Kidney epithelial cell (primary cell): Measurements from ENCODE around the gene NTRK3. TPM values are rescaled to one million over a fixed set of nuclear protein-coding genes. Genes with fewer than 3 reads are reported as not detected.

Experiments used
- DNase-seq: peaks from one replicate; pipeline ENCODE4 v3.0.0-alpha.2; 2010; ENCODE audit warnings: low read depth
- H3K27me3 ChIP-seq: 2 replicates; pipeline ENCODE4 v1.6.0; 2011; ENCODE audit warnings: low read length; ENCODE audit not compliant: control insufficient read depth, insufficient read depth
- H3K36me3 ChIP-seq: 2 replicates; pipeline ENCODE4 v1.5.1; 2011; ENCODE audit warnings: low read length; ENCODE audit not compliant: control insufficient read depth, insufficient read depth
- H3K4me3 ChIP-seq: 2 replicates; pipeline ENCODE4 v1.5.1; 2011; ENCODE audit warnings: low read depth, mild to moderate bottlenecking, control low read depth, low read length
- total RNA-seq: library from RNA; depleted of rRNA; stranded (reverse); fragments of >200 nt; gene quantifications from 2 replicates; pipeline ENCODE4 v1.2.3, GENCODE V29; 2015
- TF ChIP-seq, protein P1 (sequence below): IDR thresholded peaks from 2 replicates; pipeline ENCODE4 v1.5.1; 2011; ENCODE audit warnings: mild to moderate bottlenecking, moderate library complexity, low read length, control low read depth, inconsistent platforms; ENCODE audit not compliant: insufficient read depth, poor library complexity, severe bottlenecking

The NTRK3 gene
- total RNA-seq, 1 donor from 2014 or later, result not detected

DNA sequence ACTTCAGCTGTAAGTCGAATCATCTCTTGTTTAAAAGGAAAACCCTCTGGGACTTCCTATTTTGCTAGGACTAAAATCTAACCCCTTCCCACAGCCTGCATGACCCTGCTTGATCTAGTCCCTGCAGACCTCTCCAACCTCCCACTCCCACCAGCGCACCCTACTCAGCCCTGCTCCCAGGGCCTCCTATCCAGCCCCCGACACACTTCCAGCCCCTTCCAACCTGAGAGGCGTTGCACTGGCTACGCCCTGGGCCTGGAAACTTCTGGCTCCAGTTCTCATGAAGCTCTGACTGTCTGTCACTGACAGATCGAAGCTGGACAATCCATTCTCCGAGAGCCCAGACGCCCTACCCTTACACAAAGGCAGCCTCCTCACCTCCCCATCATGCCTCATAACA, 21.8 kb downstream of the NTRK3 start:
- TF ChIP-seq, protein P1, sequence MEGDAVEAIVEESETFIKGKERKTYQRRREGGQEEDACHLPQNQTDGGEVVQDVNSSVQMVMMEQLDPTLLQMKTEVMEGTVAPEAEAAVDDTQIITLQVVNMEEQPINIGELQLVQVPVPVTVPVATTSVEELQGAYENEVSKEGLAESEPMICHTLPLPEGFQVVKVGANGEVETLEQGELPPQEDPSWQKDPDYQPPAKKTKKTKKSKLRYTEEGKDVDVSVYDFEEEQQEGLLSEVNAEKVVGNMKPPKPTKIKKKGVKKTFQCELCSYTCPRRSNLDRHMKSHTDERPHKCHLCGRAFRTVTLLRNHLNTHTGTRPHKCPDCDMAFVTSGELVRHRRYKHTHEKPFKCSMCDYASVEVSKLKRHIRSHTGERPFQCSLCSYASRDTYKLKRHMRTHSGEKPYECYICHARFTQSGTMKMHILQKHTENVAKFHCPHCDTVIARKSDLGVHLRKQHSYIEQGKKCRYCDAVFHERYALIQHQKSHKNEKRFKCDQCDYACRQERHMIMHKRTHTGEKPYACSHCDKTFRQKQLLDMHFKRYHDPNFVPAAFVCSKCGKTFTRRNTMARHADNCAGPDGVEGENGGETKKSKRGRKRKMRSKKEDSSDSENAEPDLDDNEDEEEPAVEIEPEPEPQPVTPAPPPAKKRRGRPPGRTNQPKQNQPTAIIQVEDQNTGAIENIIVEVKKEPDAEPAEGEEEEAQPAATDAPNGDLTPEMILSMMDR, result no peak
- no peaks in the 10 kb centered on the region for H3K27me3 ChIP-seq
- H3K36me3 ChIP-seq, result no peaks in the 10 kb centered on the region
- no peak overlapping the region for H3K4me3 ChIP-seq
- DNase-seq, result no peak

DNA sequence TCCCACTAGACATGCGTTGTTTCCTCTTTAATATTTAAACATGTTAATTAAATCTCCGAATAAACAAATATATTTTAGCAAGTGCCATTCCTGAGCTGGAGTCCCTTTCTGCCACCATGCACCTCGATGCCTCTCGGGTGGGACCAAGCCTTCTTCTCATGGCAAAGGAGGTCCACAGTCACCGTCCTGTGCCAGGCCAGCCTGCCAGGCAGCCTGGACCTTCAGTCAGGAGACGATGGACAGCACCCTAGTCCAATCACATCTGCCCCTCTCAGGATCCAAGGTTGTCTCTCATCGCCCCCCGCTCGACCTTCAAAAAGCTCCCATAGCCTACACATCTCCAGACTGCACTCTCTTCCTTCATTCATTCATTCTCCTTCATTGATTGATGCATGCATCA, 22.6 kb downstream of the NTRK3 start:
- no peak overlapping the region for H3K4me3 ChIP-seq
- H3K27me3 ChIP-seq, result no peaks in the 10 kb centered on the region
- no peak for DNase-seq
- TF ChIP-seq, protein P1, result no peak
- no peaks in the 10 kb centered on the region for H3K36me3 ChIP-seq

DNA sequence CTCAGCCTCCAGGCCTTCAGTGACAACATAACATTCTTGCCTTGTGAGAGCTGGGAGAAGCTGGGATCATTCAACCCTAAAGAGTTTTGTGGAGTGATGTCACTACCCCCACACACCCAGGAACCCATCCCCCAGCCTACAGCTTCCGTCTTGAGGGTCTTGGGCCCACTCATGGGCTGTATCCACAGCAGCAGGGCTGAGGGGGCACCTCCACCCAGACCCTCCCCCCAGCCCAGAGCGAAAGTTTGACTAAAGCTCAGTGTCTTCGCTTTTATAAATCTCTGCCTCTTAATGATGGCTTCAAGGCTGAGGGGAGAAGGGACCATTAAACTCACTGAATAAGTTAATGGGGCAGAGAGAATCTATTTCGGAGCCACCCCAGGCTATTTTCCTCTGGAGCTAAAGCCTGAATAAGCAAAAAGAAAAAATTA, 23.8 kb downstream of the NTRK3 start:
- Histone ChIP-seq H3K36me3 (no peaks in the 10 kb centered on the region), H3K27me3 (no peaks in the 10 kb centered on the region), H3K4me3 (no peak overlapping the region)
- DNase-seq, result no peak
- TF ChIP-seq, protein P1, result no peak

DNA sequence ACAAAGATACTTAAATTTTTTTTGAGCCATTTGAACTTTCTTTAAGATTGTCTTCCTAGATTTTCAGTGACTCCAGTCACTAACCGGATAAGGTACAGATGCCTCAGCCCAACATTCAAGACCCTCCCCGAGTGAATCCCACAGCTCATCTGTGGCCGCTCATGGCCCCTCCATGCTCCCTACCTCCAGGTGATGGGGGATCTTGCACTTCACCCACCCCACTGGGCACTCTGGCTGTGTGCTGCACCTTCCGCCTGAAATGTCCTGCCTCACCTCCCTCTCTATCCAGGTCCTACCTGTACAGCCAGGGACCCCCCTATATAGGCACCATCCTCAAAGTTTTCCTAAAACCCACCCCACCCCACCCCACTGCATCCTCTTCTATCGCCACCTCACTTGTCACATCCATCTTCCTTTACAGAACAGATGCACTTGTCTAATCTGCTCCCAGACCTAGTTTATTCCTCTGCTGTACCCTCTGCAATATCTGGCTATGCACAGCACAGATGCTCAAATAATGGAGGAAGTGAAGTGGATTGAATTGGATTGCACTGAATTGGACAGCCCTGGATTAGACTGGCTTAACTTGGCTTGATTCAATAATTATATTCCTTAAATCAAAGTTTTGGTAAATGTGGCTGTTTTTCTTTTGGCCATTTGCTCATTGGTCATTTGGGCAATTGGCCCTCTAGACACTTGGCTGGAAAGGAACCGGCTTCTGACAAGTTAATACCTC, 24.5 kb downstream of the NTRK3 start:
- no peak for DNase-seq
- H3K4me3 ChIP-seq, result no peak overlapping the region
- no peaks in the 10 kb centered on the region for H3K36me3 ChIP-seq
- H3K27me3 ChIP-seq, result no peaks in the 10 kb centered on the region
- TF ChIP-seq, protein P1, result no peak

DNA sequence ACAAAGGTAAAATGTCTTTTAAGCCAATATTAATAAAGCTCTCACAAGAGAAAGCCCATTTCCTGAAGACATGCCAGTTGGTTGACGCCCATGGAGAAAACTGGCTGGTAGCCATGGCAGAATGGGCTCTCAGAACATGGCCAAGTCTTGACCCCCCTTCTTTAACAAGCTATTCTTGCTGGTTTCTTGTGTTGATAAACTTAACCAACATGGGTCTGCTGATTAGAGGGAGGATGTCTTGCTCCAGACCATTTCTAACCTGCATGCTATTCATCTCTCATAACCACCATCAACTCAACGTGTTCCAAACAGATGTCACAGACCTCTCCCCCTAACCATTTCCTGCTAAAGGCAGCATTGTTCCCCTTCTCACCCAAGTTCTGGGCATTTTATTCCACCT, 25.7 kb downstream of the NTRK3 start:
- H3K27me3 ChIP-seq, result no peaks in the 10 kb centered on the region
- TF ChIP-seq, protein P1, result no peak
- H3K4me3 ChIP-seq, result no peak overlapping the region
- no peak for DNase-seq
- no peaks in the 10 kb centered on the region for H3K36me3 ChIP-seq

DNA sequence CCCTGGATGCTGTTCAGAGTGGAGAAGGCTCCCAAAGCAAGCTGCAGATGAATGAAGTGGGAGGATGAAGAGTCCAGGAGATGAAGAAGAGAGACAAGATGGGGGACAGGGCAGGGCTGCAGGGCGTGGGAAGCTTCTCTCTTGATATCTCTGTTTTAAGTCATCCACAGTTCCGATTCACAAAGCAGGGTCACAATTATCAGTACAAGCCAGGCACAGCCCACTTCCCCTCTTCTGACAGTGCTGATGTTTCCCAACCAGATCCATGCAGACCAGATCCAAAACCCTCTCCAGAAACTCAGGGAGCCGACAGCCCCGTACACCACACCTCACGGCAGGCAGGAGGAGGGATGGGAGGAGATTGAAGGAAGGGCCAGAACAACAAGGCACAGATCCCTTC, 31.1 kb downstream of the NTRK3 start:
- H3K27me3 ChIP-seq, result peaks cover 2% of the 10 kb centered on the region
- no peaks in the 10 kb centered on the region for H3K36me3 ChIP-seq
- no peak overlapping the region for H3K4me3 ChIP-seq
- TF ChIP-seq, protein P1, result no peak
- no peak for DNase-seq
